HG02884 (cell line): ENCODE results near the gene UBASH3A.

Experiments used
- ATAC-seq: cut with Tn5 transposase; IDR thresholded peaks from one replicate; pipeline ENCODE4 v1.9.1; 2021; ENCODE audit warnings: mild to moderate bottlenecking, moderate library complexity; ENCODE audit not compliant: unreplicated experiment

The UBASH3A gene

GRCh38 chr21:42444745-42445059 is 41.0 kb downstream of the UBASH3A start:
- ATAC-seq = no peak

DNA sequence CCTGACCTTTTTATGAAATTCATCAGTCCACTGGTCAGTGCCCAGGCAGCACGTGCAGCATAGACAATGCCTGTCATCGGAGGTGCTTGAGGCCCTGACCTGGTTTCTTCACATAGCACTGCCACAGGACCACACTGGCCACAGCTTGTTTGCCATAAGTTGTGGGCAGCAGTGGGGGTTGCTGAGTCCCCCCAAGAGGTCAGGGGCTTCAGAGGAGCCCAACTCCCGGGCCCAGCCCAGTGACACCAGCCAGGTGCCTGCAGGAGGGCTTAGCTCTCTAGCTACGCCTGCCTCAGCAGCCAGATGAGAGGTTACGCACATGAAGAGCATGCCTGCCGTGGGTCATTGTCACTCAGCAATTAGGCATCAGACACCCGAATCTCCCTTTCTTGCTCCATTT is 41.6 kb downstream of the UBASH3A start:
- ATAC-seq = no peak

GRCh38 chr21:42446531-42446930 is 42.8 kb downstream of the UBASH3A start:
- no peak for ATAC-seq

GRCh38 chr21:42447182-42447581 is 43.5 kb downstream of the UBASH3A start:
- ATAC-seq = no peak

- ATAC-seq = no peak
Observed at GRCh38 chr21:42447732-42448131, 44.0 kb downstream of the UBASH3A start.

GRCh38 chr21:42448686-42449085 is 45.0 kb downstream of the UBASH3A start:
- no peak for ATAC-seq

GRCh38 chr21:42451941-42452340 is 48.2 kb downstream of the UBASH3A start:
- ATAC-seq = no peak

DNA sequence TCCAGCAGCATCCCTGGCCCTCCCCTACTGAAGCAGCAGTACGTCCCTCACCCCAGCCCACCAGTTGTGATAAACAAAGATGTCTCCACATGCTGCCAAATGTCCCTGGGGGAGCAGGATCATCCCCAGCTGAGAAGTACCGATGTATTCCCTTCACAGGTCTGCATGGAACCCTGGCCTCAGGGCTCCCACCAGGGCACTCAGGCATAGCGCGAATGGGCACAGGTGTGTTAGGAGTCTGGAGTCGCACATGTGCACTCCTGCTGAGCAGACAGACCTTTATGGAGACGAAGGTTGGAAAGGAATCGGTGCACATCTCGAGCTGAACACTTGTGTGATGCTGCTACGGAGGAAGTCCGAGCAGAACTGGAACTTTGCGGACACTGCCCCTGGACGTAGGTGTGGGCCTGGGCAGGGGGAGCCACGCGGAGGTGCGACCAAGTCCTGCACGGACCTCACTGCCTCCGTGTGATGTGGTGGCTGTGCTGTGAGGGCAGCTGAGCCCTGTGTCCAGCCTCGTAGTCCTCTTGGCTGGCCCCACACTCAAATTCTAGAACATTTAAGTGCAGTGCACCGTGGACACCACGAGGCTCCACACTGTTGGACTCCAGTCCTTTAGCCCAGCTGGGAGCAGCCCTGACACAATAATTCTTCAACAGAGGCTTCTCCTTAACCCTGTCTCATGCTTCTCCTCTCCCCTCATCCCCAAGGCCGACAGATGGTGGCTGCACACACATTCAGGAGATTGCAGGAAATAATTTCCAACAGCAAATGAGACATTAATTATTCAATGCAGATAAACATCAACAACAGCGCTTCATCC is 48.9 kb downstream of the UBASH3A start:
- no peak for ATAC-seq

- ATAC-seq = no peak
Observed at GRCh38 chr21:42453224-42453985, 49.7 kb downstream of the UBASH3A start.

- no peak for ATAC-seq
Observed at GRCh38 chr21:42453986-42454570, 50.4 kb downstream of the UBASH3A start.

DNA sequence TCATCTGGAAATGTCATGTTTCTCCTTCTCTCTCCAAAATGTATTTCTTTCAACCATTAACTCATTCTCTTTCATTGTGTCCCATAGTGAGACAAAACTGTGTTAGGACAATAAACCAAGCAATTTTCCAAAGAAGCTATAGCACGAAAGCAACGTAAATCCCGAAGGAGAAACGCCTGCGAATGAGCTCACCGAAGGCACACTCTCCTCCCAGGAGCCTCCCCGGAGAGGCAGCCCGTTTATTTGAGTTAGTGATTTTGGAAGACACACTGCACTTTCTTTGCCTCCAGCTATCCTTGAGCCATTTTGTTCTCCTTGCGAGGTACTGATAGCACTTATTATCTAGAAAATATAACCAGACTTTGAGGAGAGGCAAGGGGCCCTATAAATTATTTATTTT is 51.1 kb downstream of the UBASH3A start:
- no peak for ATAC-seq

DNA sequence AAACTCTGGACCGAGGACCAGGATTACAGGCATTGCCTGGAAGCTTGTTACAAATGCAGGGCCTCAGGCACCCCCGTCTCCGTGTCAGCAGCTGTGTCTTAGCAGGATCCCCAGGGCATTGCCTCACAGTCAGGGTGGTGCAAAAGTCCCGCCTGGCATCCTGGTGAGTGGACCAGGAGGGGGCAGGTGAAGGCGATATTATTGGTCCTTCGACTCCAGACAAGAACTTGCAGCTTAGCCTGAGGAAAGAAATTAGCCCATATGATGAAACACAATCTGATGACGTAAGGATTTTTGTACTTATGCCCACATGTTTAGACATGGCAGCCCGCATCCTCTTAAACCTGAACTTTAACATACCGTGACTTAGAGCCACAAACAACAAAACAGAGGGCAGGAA is 51.5 kb downstream of the UBASH3A start:
- ATAC-seq = no peak

- no peak for ATAC-seq
Observed at GRCh38 chr21:42455754-42456440, 52.2 kb downstream of the UBASH3A start.

DNA sequence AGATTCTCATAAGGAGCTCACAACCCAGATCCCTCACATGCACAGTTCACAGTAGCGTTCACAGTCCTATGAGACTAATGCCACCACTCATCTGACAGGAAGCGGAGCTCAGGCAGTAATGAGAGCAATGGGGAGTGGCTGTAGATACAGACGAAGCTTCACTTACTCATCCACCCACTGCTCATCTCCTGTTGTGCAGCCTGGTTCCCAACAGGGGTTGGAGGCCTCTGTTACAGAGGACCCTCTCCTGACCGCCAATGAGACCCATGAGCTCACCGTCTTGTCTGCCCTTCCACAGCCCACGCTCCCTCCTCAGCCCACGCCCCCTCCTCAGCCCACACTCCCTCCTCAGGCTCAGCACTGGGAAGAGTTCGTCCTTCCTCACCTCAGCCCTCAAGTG is 52.8 kb downstream of the UBASH3A start:
- no peak for ATAC-seq

DNA sequence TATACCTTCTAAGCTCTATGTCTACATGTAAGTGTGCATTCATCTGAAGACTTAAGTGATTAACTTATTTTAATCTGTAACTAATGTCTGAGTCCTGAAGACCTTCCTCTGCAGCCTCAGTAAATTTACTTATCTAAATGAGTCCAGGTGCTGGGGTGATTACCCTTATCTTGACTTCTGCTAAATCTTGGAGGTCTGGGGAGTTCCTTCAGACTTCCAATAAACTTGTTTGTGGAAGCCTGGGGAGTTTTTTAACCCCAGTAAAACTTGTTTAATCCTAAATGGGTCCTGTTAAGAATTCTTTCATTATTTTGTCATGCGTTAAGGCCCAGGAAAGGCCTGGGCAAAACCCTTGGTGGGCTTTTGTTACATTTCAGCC is 55.4 kb downstream of the UBASH3A start:
- no peak for ATAC-seq

GRCh38 chr21:42459546-42460215 is 56.0 kb downstream of the UBASH3A start:
- no peak for ATAC-seq

DNA sequence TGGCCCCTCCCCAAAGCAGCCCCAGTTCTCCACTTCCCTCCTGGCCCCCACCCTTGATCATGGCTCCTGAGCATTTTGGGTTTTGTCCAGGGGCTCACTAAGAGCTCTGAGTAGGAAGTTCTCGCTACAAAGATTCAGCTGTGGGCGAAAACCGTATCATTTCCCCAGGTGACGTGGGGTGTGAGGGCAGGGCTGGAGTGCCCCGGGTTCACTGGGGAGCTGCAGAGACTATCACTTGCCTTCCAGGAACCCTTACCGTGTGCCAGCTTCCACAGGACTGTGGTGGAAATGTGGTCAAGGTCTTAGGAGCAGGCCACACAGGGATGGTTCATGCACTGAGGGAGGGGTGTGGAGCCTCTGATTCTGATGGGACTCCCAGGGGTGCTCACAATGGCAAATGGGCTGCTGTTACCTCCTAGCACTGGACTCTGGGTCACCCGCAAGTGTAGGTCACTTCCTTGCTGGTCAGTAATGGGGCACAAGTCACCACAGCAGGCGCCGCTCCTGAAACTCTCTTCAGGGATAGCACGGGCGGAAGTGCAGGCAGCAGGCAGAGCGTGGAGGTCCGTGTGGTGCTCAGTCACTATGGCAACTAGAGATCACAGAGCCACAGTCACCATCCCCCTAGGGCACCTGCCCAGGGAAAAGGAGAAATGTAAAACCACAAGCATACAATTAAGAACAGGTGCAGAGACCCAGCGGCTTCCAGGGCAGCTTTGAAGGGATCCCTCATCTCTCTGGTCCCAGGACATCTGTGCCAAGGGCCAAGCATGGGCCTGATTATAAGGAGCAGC is 56.9 kb downstream of the UBASH3A start:
- no peak for ATAC-seq

- no peak for ATAC-seq
Observed at GRCh38 chr21:42461185-42461520, 57.5 kb downstream of the UBASH3A start.

- ATAC-seq = no peak
Observed at GRCh38 chr21:42461881-42462877, 58.5 kb downstream of the UBASH3A start.
